K562 (cell line): ENCODE measurements around the gene ZCCHC3. TPM values are rescaled to one million over a fixed set of nuclear protein-coding genes. Genes with fewer than 3 reads are reported as not detected.

Source experiments
- DNMT1 ChIP-seq: fragments of 450-650 bp; IDR thresholded peaks from 2 replicates; pipeline ENCODE4 v1.6.1; 2016; ENCODE audit warnings: antibody characterized with exemption, mild to moderate bottlenecking
- HDAC6 ChIP-seq: IDR thresholded peaks from 2 replicates; pipeline ENCODE4 v1.6.1; 2012; ENCODE audit warnings: low read depth, mild to moderate bottlenecking, control low read depth, inconsistent platforms, low read length, moderate library complexity
- HDGF ChIP-seq: fragments of 450-650 bp; IDR thresholded peaks from 2 replicates; pipeline ENCODE4 v1.6.1; 2016
- NFIC ChIP-seq: fragments of 450-650 bp; IDR thresholded peaks from 2 replicates; pipeline ENCODE4 v1.6.1; 2017; ENCODE audit warnings: mild to moderate bottlenecking, inconsistent platforms
- NFIX ChIP-seq: fragments of 250-450 bp; sonication (Bioruptor Pico); IDR thresholded peaks from 2 replicates; pipeline ENCODE4 v1.4.0; 2020; ENCODE audit warnings: low read depth, mild to moderate bottlenecking, moderate library complexity
- PRDM10 ChIP-seq: fragments of 450-650 bp; IDR thresholded peaks from 2 replicates; pipeline ENCODE4 v1.6.1; 2018; ENCODE audit not compliant: partially characterized antibody
- PREB ChIP-seq: sonication (generic); formaldehyde crosslinking; IDR thresholded peaks from 2 replicates; pipeline ENCODE4 v1.8.1; 2023; ENCODE audit warnings: mild to moderate bottlenecking, missing genetic modification reagents
- ZMIZ1 ChIP-seq, 2 experiments: fragments of 150-350 bp in 1 of 2; IDR thresholded peaks; 2 replicates each; pipeline ENCODE4 v1.6.1; 2012 to 2016; ENCODE audit warnings: low read depth in 2 of 2, low read length in 2 of 2, mild to moderate bottlenecking in 1 of 2, moderate library complexity in 1 of 2
- ZNF282 ChIP-seq: sonication (generic); formaldehyde crosslinking; IDR thresholded peaks from 2 replicates; pipeline ENCODE4 v1.8.1; 2023; ENCODE audit warnings: missing genetic modification reagents
- ZSCAN29 ChIP-seq: fragments of 450-650 bp; IDR thresholded peaks from 2 replicates; pipeline ENCODE4 v1.6.1; 2017
- polyA plus RNA-seq, 8 experiments: library from polyadenylated mRNA; depleted of rRNA in 4 of 8; stranded (reverse) in 5 of 8; unstranded in 3 of 8; fragments of >200 nt; fragmentation: Nextera tagmentation in 2 of 8; fragmentation: Illumina TruSeq in 1 of 8; extraction: Ambion mirVana in 2 of 8; extraction: Trizol in 1 of 8; gene quantifications; 2 replicates each; pipeline versions ENCODE4 v1.2.1 to v1.2.3, GENCODE V29; 2011 to 2014; ENCODE audit warnings: inconsistent platforms in 1 of 8, missing spikeins in 1 of 8
- total RNA-seq, 7 experiments: library from RNA; depleted of rRNA in 6 of 7; stranded (reverse); fragments of >200 nt in 6 of 7; fragmentation: Illumina TruSeq in 2 of 7; extraction: Trizol in 2 of 7; gene quantifications; 2 replicates each; pipeline versions ENCODE4 v1.2.1 to v1.2.3, GENCODE V29; 2011 to 2021; ENCODE audit warnings: low replicate concordance in 1 of 7

The ZCCHC3 gene
- total and polyA plus RNA-seq, 9 of the 15 experiments (the other 6 are each of a cell fraction or from before 2014, with no cell fraction given), result 2.8 to 23.3 (median 16.5) TPM

- TF ChIP-seq ZMIZ1 (IDR thresholded peaks at IDR 0.05; ENCODE audit: low read depth in 2 of 2, low read length in 2 of 2) (no peak), DNMT1 (no peak), PRDM10 (no peak), ZNF282 (CRISPR knock-in tag) (no peak), NFIC (peak; percentile 85), ZSCAN29 (no peak), HDGF (no peak), NFIX (CRISPR knock-in tag) (0 out of 2 replicates have a peak, but pooled peaks have one; percentile 24), HDAC6 (no peak), PREB (no peak)
Observed at GRCh38 chr20:272718-273117, 24.7 kb upstream of the ZCCHC3 start (continued).
